Hematopoietic multipotent progenitor cell treated with erythropoietin and hydrocortisone succinate and interleukin-3 and kit ligand, for 4 days (in vitro differentiated cells): ENCODE data around the gene KCND2.
A peak's percentile ranks its signal among the peaks of the same experiment; 100 is the strongest.
"Not testable (repeated sequence)": the region's sequence is repeated elsewhere in the genome, so short reads cannot be mapped to it uniquely, and the experiment has no call there.

Experiments used
- DNase-seq: peaks from one replicate; pipeline ENCODE4 v3.0.0-alpha.2; 2015

KCND2 gene

DNA sequence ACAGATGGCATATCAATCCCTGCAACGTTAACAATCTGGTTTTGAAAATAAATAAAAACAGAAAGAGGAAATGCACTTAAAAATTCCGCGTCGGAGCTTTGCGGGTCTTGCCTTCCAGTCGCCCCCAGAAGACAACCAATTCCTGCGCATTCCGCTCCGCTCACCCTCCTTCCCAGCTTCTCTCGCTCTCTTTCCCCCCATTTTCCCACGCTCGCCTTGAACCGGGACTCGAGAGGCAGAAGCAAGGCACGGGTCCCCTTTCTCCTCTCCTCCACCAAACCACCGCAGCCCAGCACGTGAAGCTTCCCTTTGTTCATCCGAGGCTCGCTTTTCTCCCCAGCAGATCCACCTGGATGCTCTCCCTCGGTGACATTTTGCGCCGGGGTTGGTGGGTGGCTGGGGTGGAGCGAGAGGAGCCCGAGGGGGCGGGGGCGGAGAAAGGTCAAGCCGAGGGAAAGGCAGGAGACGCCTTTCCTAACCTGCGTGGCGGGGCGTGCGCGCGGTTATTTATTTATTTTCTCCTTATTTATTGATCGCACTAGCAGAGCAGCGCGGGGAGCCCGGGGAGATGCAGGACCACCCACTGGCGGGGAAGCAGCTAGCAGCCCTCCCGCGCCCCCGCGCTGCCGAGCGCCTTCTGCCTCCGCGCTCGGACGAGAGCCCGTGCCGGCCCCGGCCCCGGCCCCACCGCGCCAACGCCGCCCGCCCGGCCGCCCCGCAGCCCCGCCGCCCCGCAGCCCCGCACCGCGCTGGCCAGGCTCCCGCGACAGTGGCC lies at the start of gene KCND2:
Gene KCND2 (plus strand): TSS at position 475 of the 775 bp plus-strand sequence.
- peak; percentile 3 for DNase-seq

DNA sequence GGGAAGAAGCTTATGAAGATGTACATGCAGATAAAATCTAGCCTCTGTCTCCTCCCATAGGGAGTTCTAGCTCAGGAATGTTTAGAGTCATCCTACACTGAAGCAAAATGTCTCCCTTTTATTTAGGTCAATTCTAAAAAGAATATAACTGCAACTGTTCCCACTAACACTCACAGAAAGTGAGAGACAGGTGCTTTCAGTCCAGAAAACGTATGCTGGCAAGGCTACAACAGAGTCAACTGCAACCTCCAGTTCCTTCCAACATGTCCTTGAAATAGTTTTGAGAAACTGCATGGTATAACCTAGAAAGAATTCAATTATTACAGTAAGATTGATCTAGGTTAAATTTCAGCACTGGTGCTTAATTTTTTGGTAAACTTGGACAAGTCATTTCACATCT lies 46.8 kb upstream of the KCND2 start:
- DNase-seq: no peak

DNA sequence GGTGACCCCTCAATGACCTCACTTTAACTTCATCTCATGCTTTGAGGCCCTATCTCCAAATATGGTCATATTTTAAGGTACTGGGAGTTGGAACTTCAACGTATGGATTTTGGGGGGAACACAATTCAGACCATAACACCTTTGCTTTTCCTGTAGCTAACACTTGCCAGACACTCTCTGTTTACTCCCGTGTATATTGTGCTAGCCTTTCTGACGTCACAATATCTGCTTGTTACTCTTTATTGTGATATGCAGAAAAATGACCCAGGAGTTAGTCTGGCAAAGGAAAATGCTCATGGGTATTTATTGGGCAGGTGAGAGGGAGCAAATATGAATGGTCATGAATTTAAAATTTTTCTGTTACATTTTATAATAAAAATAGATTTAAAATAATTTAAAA lies 45.7 kb upstream of the KCND2 start:
- no peak for DNase-seq

DNA sequence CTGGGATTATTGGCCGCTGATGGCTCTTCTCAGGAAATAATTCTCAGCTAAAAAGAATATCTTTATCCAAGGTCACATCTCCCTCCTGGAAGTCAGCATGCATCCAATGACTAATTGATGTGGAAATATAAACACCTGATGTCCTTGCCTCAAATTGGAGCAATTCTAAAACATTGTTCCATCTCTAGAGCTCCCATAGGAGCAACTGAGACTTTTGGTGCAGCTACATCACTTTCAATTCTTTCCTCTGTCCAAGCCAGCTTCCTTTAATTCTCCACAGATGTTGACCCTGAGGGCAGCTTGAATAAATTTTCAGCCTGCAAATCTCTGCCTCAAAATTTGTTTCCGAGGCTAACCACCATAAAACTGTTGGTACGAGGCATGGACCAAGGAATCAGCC lies 43.9 kb upstream of the KCND2 start:
- DNase-seq: no peak

DNA sequence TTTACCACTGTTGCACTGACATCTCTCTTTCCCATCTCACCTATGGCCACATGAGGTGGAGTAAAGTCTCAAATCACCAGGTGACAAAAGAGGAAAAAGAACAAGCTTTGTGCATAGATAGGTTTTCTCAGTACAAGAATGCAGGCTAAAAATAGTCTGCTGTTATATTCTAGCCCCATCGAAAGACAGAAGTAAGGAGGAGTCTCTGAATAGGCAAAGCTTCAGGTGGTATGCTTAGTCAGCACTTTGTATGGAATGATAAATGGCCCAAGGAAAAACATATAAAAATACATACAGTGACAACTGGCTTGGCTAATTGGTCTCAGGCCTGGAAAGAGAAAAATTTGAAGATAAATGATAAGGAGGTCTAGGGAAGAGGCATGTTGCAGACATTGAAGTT lies 39.6 kb upstream of the KCND2 start:
- no peak for DNase-seq

DNA sequence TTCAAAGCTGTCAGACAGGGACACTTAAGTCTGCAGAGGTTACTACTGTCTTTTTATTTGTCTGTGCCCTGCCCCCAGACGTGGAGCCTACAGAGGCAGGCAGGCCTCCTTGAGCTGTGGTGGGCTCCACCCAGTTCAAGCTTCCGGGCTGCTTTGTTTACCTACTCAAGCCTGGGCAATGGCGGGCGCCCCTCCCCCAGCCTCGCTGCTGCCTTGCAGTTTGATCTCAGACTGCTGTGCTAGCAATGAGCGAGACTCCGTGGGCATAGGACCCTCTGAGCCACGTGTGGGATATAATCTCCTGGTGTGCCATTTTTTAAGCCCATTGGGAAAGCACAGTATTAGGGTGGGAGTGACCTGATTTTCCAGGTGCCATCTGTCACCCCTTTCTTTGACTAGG lies 32.6 kb upstream of the KCND2 start:
- not testable (repeated sequence) for DNase-seq

DNA sequence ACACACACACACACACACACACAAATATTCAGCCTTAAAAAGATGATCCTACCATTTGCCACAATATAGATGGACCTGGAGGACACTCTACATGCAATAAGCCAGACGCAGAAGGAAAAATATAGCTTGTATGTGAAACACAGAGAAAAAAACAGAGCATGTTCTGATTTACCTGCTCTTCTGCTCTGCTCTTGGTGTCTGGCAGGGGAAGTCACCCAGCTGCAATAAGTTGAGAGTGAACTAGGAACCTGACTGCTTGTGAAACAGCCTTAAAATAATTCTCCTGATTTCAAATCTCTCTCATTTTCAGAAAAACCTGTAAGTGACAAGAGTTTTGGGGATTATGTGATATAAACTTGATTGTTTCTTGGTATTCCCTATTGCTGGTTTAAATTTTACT lies 31.0 kb upstream of the KCND2 start:
- DNase-seq: no peak

DNA sequence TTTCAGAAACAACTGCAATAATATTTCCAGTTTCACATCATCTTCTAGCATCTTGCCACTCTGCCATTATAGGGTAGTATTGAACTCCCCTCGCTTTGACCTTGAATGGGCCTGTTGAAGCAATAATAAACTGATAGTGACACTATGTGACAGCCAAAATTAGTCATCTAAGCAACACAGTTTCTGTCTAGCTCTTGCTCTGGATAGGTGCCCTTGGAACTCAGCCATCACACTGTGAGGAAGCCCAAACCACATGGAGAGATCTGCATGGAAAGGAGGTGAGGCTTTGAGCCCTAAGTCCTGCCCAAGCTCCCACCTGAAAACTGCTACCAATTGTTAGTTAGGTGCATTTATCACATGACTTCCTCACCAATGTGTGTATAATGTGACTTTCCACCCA lies 18.1 kb upstream of the KCND2 start:
- DNase-seq: no peak

DNA sequence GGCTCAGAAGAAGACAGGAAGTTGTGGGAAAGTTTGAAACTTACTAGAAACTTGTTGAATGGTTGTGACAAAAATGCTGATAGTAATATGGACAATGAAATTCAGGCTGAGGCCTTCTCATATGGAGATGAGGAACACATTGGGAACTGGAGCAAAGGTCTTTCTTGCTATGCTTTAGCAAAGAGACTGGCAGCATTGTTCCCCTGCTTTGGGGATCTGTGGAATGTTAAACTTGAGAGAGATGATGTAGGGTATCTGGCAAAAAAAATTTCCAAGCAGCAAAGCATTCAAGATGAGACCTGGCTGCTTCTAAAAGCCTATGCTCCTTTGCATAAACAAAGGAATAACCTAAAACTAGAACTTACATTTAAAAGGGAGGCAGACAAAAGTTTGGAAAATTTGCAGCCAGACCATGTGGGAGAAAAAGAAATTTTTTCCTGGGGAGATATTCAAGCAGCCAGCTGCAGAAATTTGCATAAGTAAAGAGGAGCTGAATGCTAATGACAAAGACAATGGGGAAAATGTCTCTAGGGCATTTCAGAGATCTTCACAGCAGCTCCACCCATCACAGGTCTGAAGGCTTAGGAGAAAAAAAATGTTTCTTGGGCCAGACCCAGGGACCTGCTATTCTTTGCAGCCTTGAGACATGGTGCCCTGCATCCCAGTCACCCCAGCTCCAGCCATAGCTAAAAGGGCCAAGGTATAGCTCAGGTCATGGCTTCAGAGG lies 16.5 kb upstream of the KCND2 start:
- DNase-seq: no peak

DNA sequence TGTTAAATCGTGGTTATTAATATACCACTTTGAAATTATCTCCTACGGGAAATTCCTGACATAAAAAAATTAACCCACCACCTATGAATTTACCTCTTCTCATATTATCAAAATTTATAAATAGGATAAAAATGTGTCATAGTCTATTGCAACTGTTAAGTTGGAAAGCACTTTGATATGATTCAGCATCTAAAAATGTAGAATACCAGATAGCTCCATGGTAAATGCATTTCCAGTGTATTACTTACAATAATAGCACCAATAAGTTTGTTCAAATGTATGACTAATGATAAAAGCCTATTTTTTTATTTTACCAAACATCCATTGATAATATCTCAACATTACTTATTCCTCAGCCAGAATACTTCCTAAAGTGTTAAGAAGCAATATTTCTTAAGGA lies 13.6 kb upstream of the KCND2 start:
- DNase-seq: no peak

DNA sequence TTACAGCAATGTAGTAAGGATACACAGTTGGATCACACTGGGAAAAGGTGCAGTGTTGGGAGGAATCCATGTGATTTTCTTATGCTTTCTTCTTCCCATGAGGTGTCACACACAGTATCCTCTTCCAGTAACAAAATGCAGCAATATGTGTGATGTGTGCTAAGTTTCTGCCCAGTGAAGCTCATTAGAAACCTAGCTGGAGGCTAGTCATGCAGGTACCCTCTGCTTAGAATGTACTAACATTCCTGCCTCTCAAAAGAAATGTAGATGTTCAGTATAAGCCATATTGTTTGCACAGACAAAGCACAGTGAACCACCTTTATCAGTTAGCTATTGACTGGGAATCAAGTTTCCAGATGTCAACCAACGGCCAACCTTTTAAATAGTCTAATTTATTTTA lies 12.9 kb upstream of the KCND2 start:
- no peak for DNase-seq

DNA sequence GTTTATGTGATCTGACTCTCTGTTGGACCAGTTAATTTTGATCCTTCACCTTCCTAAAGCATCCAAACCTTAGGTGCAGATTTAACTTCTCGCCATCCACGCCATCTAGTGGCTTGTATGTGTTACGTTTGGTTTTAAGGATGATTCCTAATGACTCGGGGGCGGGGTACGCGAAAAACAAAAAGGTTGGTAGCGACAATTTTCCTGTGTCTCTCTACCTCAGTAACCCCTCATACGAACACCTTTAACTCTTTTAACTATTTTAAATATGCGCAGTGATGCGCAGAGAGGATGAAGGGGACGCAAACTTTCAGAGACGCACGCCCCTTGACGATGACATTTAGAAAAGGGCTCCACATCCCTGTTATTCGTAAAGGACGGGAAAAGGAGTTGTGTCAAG lies 714 bp upstream of the KCND2 start:
- DNase-seq: peak; percentile 70

DNA sequence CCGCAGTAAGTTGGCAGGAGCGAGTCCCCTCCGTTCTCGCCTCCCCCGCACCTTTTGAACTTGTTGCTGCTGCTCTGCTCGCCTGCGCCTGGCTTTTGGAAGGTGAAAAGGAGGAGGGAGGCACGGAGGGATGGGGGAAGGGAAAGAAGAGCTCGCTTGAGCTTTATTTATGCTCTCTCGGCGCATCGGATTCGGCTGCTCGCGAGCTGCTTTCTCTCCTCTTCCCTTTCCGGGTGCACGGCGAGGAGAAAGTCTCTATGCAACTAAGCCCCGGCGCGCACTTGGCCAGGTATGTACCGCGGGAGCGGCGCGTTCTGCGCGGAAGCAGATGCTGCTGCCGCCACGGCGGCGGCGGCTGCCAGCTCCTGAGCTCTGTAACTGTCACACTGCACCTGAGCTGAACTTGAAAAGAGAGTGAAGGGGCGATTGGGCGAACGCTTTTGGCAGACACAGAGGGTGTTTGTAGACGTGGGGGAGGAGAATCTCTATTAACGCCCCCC lies 551 bp downstream of the KCND2 start:
- DNase-seq: peak; percentile 13

DNA sequence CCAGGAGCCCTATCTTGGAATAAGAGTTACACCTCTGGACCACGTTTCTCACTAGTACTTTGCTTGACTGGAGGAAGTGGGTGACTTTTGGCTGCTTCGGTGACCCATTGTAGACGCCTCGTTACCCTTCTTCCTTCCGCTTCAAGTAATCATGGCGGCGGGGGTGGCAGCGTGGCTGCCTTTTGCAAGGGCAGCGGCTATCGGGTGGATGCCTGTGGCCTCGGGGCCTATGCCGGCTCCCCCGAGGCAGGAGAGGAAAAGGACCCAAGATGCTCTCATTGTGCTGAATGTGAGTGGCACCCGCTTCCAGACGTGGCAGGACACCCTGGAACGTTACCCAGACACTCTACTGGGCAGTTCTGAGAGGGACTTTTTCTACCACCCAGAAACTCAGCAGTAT lies 1.5 kb downstream of the KCND2 start:
- no peak for DNase-seq

DNA sequence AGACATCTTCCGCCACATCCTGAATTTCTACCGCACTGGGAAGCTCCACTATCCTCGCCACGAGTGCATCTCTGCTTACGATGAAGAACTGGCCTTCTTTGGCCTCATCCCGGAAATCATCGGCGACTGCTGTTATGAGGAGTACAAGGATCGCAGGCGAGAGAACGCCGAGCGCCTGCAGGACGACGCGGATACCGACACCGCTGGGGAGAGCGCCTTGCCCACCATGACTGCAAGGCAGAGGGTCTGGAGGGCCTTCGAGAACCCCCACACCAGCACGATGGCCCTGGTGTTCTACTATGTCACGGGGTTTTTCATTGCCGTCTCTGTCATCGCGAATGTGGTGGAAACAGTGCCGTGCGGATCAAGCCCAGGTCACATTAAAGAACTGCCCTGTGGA lies 1.9 kb downstream of the KCND2 start:
- DNase-seq: no peak

DNA sequence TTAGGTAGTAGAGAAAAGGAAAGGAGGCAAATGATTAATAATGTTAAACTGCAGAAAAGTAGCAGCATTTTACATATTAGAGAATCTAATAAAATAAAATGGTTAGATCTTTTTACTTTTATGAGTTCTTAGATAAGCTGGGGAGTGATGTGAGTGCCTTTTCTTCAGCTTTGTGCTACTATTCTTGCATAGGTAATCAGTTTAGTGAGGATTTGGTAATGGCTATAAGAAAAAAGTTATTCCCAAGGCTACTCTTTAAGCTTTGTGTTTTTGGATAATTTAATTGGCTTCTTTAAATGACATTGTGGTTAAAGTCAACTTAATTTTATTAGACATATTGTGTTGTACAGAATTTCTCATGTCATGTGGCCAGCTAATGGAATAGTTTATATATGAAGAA lies 3.7 kb downstream of the KCND2 start:
- DNase-seq: no peak

DNA sequence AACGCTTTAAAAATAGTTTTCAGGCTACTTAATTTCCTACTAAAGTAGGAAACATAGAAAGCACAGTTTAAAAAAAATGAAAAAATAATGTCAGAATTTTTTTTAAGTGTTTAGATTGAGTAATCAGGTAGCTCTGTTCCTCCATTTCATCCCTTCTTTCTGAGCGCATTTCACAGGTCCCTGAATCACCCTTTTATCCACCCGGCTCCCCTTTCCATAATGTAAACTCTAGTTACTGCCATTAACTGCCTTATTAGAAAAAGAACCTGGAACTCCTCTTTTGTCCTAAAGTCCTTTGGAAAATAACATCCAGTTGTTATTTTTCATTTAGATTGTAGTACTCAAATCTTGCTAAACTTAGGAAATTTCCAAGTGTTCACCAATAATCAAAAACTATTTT lies 5.8 kb downstream of the KCND2 start:
- DNase-seq: no peak

DNA sequence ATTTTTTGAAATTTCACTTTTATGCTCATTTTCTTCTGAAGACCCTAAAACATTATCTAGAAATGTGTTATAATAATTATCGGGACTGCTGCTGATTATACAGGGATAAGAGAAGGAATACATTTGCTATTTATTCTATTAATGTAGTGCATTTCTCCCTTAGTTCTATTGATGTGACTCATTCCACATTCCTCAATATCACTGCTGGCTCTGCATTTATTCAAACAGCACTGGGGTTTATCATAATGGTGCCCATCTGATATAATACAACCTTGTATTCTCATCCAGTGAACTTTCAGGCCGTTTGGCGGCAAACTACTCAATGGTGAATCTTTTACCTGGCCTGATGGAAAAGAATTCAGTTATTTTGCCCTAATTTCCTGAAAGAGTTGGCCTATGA lies 7.8 kb downstream of the KCND2 start:
- DNase-seq: no peak

DNA sequence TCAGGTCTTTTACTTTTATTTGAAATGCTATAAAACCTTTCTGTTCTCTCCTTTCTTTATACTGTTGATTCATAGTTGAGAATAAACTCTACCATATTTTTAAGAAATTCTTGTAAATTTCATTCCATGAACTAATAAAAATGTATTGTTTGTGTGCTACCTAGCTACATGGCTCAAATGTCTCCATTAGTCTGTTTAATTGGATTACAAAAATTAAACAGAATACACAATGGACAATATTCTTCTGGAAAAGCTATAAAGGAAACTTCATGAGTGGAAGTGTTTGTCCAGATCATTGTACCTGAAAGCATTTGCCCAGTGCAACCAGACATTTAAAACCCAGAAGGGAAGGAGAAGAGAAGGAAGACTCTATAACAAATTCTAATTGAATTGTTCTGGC lies 20.1 kb downstream of the KCND2 start:
- DNase-seq: no peak

DNA sequence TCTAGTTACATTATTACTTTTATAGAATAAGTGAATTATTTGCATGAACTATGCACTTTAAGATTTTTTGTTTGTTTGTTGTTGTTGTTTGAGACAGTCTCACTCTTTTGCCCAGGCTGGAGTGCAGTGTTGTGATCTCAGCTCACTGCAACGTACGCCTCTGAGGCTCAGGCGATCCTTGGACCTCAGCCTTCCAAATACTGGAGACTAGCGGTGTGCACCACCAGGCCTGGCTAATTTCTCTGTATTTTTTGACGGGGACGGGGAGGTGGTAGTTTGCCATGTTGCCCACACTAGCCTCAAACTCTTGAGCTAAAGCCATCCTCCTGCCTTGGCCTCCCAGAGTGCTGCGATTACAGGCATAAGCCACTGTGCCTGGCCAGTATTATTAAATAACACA lies 29.2 kb downstream of the KCND2 start:
- no peak for DNase-seq

DNA sequence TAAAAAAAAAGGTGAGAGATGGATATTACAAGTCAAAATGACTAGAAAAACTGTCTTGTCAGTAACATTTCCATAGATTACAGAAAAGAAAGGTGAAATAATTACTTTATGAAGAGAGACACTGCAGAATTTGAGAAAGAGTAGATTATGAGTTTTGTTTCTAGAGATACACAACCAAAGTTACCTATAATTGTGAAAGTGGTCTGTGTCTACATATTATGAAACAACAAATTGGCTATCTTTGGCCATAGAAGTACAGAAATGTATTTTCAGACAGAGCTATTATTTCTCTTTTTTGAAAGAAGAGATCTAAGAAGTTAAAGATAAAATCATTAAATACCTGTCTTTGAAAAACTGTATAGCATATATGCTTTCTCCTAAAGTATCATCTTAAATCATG lies 30.1 kb downstream of the KCND2 start:
- no peak for DNase-seq

DNA sequence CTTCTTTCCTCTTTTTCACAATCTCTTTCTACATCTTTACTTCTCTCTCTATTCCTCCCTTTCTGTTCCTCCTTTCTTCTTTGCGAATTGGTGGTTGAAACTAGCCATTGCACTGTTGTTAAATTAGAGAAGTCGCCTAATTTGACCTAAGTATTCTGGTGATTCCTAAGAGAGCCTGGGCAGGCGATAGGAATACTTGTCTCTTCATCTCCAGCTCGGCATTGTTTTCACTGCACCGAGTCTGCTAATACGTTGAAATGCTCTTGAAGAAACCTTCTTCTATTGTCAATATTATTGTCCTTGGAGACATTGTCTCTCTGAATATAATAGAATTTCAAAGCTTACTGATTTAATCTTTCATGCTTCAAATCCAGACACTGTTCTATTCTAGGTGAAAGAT lies 31.7 kb downstream of the KCND2 start:
- no peak for DNase-seq

DNA sequence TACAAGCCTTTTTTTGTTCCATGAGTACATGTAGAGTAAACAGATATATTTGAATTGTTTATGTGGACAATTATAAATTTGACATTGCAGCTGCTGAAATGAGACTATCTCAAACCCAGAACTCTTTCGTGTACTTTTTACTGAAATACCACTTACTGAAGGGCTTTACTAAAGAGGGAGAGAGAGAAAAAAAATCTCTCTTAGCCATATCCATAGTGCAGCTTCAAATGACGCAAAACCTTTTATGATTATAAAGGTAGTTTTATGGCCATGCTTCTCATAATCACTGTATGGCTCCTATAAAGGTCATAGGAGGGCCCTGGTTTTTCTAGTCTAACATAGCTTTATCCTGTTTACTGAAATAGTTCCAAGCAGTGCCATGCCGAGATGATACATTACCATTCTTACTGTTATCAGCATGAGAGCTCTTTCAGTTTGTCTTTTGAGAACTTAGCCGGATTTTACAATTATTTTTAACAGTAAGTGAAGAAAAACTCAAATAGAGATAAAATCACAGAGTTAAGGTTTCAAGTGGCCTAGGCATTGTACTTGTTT lies 35.1 kb downstream of the KCND2 start:
- DNase-seq: no peak
